Activated naive CD8-positive, alpha-beta T cell treated with anti-CD3 and anti-CD28 coated beads for 36 hours (primary cell): ENCODE results near the gene BCO2. TPM values are rescaled to one million over a fixed set of nuclear protein-coding genes. Genes with fewer than 3 reads are reported as not detected.
"Not testable (repeated sequence)": the region's sequence is repeated elsewhere in the genome, so short reads cannot be mapped to it uniquely, and the experiment has no call there.

ENCODE experiments used
- DNase-seq: peaks from one replicate; pipeline ENCODE4 v3.0.0; 2021
- H3K27ac Mint-ChIP-seq: one replicate; pipeline ENCODE4 v1.8.0; 2022; ENCODE audit warnings: mild to moderate bottlenecking, moderate library complexity, mixed read lengths
- H3K27me3 Mint-ChIP-seq: one replicate; pipeline ENCODE4 v1.8.0; 2022; ENCODE audit warnings: mild to moderate bottlenecking, mixed read lengths
- H3K36me3 Mint-ChIP-seq: one replicate; pipeline ENCODE4 v1.8.0; 2021; ENCODE audit warnings: mild to moderate bottlenecking, mixed read lengths
- H3K4me1 Mint-ChIP-seq: one replicate; pipeline ENCODE4 v1.8.0; 2021; ENCODE audit warnings: mixed read lengths
- H3K4me3 Mint-ChIP-seq: one replicate; pipeline ENCODE4 v1.8.0; 2022; ENCODE audit warnings: mild to moderate bottlenecking, moderate library complexity, mixed read lengths
- H3K9me3 Mint-ChIP-seq: one replicate; pipeline ENCODE4 v1.8.0; 2022; ENCODE audit warnings: mixed read lengths
- total RNA-seq, 2 experiments: library from RNA; stranded (reverse); gene quantifications; one replicate each; pipeline ENCODE4 v1.2.3, GENCODE V29; 2021

BCO2 gene
- total RNA-seq, 2 experiments from 2014 or later = 0.40 to 0.41 TPM

DNA sequence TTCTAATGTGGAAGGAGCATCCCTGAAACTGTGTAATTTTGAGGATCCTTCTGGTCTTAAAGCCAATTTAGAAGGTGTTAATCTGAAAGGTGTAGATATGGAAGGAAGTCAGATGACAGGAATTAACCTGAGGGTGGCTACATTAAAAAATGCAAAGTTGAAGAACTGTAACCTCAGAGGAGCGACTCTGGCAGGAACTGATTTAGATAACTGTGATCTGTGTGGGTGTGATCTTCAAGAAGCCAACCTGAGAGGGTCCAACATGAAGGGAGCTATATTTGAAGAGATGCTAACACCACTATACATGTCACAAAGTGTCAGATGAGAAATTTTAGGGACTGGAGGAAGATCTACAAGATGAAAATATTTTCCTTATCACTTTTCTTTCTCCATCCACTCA, 7.6 kb downstream of the BCO2 start:
- no peak overlapping the region for H3K27ac Mint-ChIP-seq
- peaks cover 14% of the 10 kb centered on the region for H3K27me3 Mint-ChIP-seq
- H3K4me1 Mint-ChIP-seq = no peaks in the 10 kb centered on the region
- no peaks in the 10 kb centered on the region for H3K9me3 Mint-ChIP-seq
- no peak overlapping the region for H3K4me3 Mint-ChIP-seq
- no peak for DNase-seq
- peaks cover 2% of the 10 kb centered on the region for H3K36me3 Mint-ChIP-seq

GRCh38 chr11:112185883-112186282, 10.6 kb downstream of the BCO2 start:
- H3K4me1 Mint-ChIP-seq = no peaks in the 10 kb centered on the region
- DNase-seq = no peak
- peaks cover 2% of the 10 kb centered on the region for H3K36me3 Mint-ChIP-seq
- no peaks in the 10 kb centered on the region for H3K9me3 Mint-ChIP-seq
- H3K4me3 Mint-ChIP-seq = no peak overlapping the region
- no peak overlapping the region for H3K27ac Mint-ChIP-seq
- H3K27me3 Mint-ChIP-seq = peaks cover 3% of the 10 kb centered on the region

DNA sequence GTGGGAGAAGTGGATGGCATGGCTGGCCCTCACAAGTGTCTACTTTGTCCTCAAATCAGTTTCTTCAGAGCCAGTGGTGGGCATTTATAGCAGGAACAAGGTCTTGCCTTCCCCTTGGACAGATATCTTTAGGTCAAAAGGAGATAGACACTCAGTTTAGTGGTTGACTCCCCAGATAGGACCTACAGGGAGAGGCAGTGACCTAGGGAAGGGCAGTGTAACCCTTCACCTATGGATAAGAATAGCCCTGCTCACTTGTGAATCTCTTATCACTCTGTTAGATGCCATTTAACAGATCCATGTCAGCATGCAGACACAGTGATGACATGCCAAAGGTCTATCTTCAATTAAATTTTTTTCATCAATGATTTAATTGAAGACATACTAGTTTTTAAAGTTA, 11.0 kb downstream of the BCO2 start:
- H3K36me3 Mint-ChIP-seq = peaks cover 2% of the 10 kb centered on the region
- no peaks in the 10 kb centered on the region for H3K9me3 Mint-ChIP-seq
- no peak overlapping the region for H3K4me3 Mint-ChIP-seq
- no peak for DNase-seq
- H3K27ac Mint-ChIP-seq = no peak overlapping the region
- H3K27me3 Mint-ChIP-seq = peaks cover 3% of the 10 kb centered on the region
- H3K4me1 Mint-ChIP-seq = no peaks in the 10 kb centered on the region

DNA sequence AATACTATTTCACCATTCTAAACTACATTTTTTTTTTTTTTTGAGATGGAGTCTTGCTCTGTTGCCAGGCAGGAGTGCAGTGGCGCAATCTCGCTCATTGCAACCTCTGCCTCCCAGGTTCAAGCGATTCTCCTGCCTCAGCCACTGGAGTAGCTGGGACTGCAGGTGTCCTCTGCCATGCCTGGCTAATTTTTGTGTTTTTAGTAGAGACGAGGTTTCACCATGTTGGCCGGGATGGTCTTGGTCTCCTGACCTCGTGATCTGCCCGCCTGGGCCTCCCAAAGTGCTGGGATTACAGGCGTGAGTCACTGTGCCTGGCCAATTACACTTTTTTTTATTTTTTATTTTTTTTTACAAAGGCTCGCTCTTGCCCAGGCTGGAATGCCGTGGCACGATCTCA, 19.8 kb downstream of the BCO2 start:
- H3K4me1 Mint-ChIP-seq, H3K4me3 Mint-ChIP-seq, H3K36me3 Mint-ChIP-seq, H3K9me3 Mint-ChIP-seq, DNase-seq, H3K27ac Mint-ChIP-seq, H3K27me3 Mint-ChIP-seq: not testable (repeated sequence)

GRCh38 chr11:112195951-112196351, 20.6 kb downstream of the BCO2 start:
- Mint-ChIP-seq H3K4me1 (peaks cover 3% of the 10 kb centered on the region), H3K27ac (no peak overlapping the region), H3K4me3 (no peak overlapping the region), H3K9me3 (no peaks in the 10 kb centered on the region), H3K27me3 (no peaks in the 10 kb centered on the region), H3K36me3 (no peaks in the 10 kb centered on the region)
- no peak for DNase-seq

- no peak overlapping the region for H3K27ac Mint-ChIP-seq
- no peak for DNase-seq
- no peak overlapping the region for H3K4me3 Mint-ChIP-seq
- no peaks in the 10 kb centered on the region for H3K36me3 Mint-ChIP-seq
- no peaks in the 10 kb centered on the region for H3K9me3 Mint-ChIP-seq
- H3K27me3 Mint-ChIP-seq = no peaks in the 10 kb centered on the region
- H3K4me1 Mint-ChIP-seq = peaks cover 3% of the 10 kb centered on the region
These were observed 21.3 kb downstream of the BCO2 start for GRCh38 chr11:112196519-112197087.

GRCh38 chr11:112199101-112199500, 23.8 kb downstream of the BCO2 start:
- not testable (repeated sequence) for H3K27me3 Mint-ChIP-seq, H3K9me3 Mint-ChIP-seq, H3K36me3 Mint-ChIP-seq, H3K27ac Mint-ChIP-seq, H3K4me3 Mint-ChIP-seq, DNase-seq, H3K4me1 Mint-ChIP-seq

GRCh38 chr11:112200252-112200651, 24.9 kb downstream of the BCO2 start:
- H3K4me1 Mint-ChIP-seq = no peaks in the 10 kb centered on the region
- no peak overlapping the region for H3K4me3 Mint-ChIP-seq
- no peaks in the 10 kb centered on the region for H3K27me3 Mint-ChIP-seq
- no peaks in the 10 kb centered on the region for H3K9me3 Mint-ChIP-seq
- DNase-seq = no peak
- H3K27ac Mint-ChIP-seq = no peak overlapping the region
- H3K36me3 Mint-ChIP-seq = no peaks in the 10 kb centered on the region

GRCh38 chr11:112206071-112206470, 30.8 kb downstream of the BCO2 start:
- Mint-ChIP-seq H3K27ac (no peak overlapping the region), H3K4me1 (peaks cover 4% of the 10 kb centered on the region), H3K4me3 (no peak overlapping the region), H3K36me3 (no peaks in the 10 kb centered on the region), H3K27me3 (no peaks in the 10 kb centered on the region), H3K9me3 (no peaks in the 10 kb centered on the region)
- DNase-seq = no peak

GRCh38 chr11:112210890-112211289, 35.6 kb downstream of the BCO2 start:
- Mint-ChIP-seq H3K27me3 (no peaks in the 10 kb centered on the region), H3K36me3 (no peaks in the 10 kb centered on the region), H3K4me1 (peaks cover 10% of the 10 kb centered on the region), H3K9me3 (no peaks in the 10 kb centered on the region), H3K4me3 (no peak overlapping the region), H3K27ac (no peak overlapping the region)
- DNase-seq = no peak

DNA sequence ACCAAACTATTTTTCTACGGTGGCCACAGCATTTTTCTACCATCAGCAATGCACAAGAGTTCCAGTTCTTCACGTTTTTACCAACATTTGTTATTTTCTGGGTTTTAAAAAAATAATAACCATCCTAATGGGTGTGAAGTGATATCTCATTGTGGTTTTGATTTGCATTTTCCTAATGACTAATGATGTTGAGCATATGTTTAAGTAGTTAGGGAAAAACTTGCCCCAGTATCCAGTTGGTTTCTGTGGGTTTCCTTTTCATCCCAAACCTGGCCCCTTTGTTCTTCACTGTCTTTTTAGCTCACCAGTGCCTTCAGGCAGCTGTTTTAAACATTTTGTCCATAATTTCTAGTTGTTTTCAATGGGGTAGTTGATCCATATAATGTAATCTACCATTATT, 36.2 kb downstream of the BCO2 start:
- DNase-seq = no peak

GRCh38 chr11:112212290-112212689, 37.0 kb downstream of the BCO2 start:
- H3K9me3 Mint-ChIP-seq = no peaks in the 10 kb centered on the region
- peaks cover 8% of the 10 kb centered on the region for H3K4me1 Mint-ChIP-seq
- no peak overlapping the region for H3K4me3 Mint-ChIP-seq
- no peaks in the 10 kb centered on the region for H3K36me3 Mint-ChIP-seq
- H3K27me3 Mint-ChIP-seq = no peaks in the 10 kb centered on the region
- H3K27ac Mint-ChIP-seq = no peak overlapping the region
- DNase-seq = no peak

More for the DNA sequence above, 36.2 kb downstream of the BCO2 start:
- H3K27me3 Mint-ChIP-seq = no peaks in the 10 kb centered on the region
- no peak overlapping the region for H3K27ac Mint-ChIP-seq
- H3K4me3 Mint-ChIP-seq = no peak overlapping the region
- H3K9me3 Mint-ChIP-seq = no peaks in the 10 kb centered on the region
- H3K4me1 Mint-ChIP-seq = peaks cover 10% of the 10 kb centered on the region
- H3K36me3 Mint-ChIP-seq = no peaks in the 10 kb centered on the region

GRCh38 chr11:112212710-112213109, 37.4 kb downstream of the BCO2 start:
- Mint-ChIP-seq H3K4me1 (peaks cover 8% of the 10 kb centered on the region), H3K9me3 (no peaks in the 10 kb centered on the region), H3K4me3 (no peak overlapping the region), H3K36me3 (no peaks in the 10 kb centered on the region), H3K27ac (no peak overlapping the region), H3K27me3 (no peaks in the 10 kb centered on the region)
- DNase-seq = no peak

DNA sequence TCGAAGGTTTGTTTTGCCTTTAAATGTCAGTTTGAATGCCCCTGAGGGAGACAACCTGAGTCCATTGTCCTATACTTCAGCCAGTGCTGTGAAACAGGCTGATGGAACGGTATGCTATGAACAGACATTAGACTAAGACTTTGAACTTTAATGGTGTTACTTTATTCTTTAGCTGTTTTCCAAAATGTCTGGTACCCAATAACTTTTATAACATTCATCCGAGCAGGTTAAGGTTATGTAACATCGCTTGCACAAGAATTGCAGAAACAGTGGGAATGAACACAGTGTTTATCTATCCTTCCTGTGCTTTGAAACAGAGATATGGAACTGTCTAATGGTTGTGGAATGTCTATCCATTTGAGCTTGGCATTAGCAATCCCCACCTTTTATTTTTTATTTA, 38.4 kb downstream of the BCO2 start:
- Mint-ChIP-seq H3K27ac (no peak overlapping the region), H3K4me3 (no peak overlapping the region), H3K36me3 (no peaks in the 10 kb centered on the region), H3K27me3 (no peaks in the 10 kb centered on the region), H3K4me1 (peaks cover 8% of the 10 kb centered on the region), H3K9me3 (no peaks in the 10 kb centered on the region)
- DNase-seq = no peak

DNA sequence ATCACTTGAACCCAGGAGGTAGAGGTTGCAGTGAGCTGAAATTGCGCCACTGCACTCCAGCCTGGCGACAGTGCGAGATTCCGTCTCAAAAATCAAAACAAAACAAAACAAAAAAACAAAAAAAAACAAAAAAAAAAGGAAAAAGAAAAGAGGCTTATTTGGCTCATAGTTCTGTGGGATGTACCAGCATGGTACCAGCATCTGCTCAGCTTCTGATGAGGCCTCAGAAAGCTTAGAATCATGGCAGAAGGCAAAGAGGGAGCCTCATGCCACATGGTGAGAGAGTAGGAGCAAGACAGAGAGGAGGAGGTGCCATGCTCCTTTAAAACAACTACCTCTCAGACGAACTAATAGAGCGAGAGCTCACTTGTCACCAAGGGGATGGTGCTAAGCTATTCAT, 40.3 kb downstream of the BCO2 start:
- no peaks in the 10 kb centered on the region for H3K27me3 Mint-ChIP-seq
- no peak for DNase-seq
- H3K36me3 Mint-ChIP-seq = no peaks in the 10 kb centered on the region
- no peak overlapping the region for H3K27ac Mint-ChIP-seq
- H3K9me3 Mint-ChIP-seq = no peaks in the 10 kb centered on the region
- peaks cover 8% of the 10 kb centered on the region for H3K4me1 Mint-ChIP-seq
- no peak overlapping the region for H3K4me3 Mint-ChIP-seq

DNA sequence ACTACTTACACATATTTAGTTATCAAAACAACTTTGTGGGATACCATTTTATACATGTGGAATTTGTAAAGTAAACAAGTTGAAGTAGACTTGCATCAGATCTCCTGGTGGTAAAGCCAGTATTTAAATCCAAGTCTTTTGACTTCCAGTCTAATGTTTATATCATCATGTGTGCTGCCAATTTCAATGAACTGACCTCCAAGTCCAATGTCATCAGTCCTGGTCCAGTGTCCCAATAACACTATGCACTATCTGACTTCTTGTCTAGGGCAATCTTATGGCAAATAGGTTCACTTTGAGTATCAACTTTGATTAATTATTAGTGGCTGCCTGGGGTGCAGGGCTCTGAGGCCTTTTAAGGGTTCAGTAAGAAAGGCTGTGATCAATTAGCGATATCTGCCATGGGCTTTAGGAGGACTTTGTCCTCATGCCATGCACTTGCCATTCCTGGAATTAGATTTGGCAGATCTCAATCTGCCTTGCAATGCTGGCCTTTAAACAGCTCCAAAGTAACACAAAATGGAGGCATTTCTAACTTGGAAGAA, 41.3 kb downstream of the BCO2 start:
- Mint-ChIP-seq H3K36me3 (no peaks in the 10 kb centered on the region), H3K9me3 (no peaks in the 10 kb centered on the region), H3K27me3 (no peaks in the 10 kb centered on the region), H3K4me3 (no peak overlapping the region), H3K27ac (no peak overlapping the region), H3K4me1 (peaks cover 1% of the 10 kb centered on the region)
- no peak for DNase-seq
